HTR-8/SVneo (cell line): Measurements from ENCODE around the gene GREB1L.
A peak's percentile ranks its signal among the peaks of the same experiment; 100 is the strongest.
"Not testable (repeated sequence)": the region's sequence is repeated elsewhere in the genome, so short reads cannot be mapped to it uniquely, and the experiment has no call there.

Source experiments
- DNase-seq: peaks from one replicate; pipeline ENCODE4 v3.0.0; 2011; ENCODE audit warnings: low spot score, mixed read lengths; ENCODE audit not compliant: insufficient read length
- FAIRE-seq: peaks from 2 replicates; lab custom pipeline; 2011; peaks lifted over from hg19 to GRCh38; lab: Jason Lieb, UNC

Gene GREB1L

DNA sequence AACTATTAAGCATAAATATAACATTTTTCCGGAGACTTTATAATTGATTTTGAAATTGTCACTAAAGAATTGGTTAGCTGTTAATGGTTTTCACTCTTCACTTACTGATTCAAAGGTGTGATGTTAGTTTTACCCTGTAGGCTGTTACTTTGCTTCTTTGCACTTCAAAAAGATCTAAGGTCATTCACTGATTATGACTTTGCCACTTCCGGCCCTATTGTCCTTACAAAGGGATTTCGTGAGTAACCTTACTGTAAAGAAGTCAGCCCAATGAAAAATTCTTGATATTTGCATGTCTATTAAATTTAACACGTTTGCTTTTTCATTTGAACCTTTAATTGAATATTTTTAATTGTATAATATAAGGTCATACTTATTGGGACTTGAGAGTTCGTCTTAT is 61.4 kb downstream of the GREB1L start:
- FAIRE-seq: no peak
- no peak for DNase-seq

DNA sequence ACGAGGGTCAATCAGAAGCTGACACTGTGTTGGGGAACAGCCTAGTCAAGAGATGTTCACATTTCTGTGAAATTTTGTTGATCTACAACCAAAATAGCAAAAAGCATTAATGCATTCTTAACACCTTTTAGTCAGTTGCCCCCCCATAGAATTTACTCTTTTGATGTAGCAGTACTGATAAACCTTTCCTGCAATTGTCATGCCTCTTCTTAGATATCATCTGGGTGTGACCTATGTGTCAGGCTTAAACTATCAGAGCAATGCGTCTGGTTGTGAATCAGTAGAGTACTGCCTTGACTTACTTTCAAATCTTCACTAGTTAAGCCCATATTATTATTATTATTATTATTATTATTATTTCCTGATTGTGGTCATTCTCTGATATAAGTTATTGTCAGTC is 61.9 kb downstream of the GREB1L start:
- FAIRE-seq (peak; percentile 58), DNase-seq (no peak)

DNA sequence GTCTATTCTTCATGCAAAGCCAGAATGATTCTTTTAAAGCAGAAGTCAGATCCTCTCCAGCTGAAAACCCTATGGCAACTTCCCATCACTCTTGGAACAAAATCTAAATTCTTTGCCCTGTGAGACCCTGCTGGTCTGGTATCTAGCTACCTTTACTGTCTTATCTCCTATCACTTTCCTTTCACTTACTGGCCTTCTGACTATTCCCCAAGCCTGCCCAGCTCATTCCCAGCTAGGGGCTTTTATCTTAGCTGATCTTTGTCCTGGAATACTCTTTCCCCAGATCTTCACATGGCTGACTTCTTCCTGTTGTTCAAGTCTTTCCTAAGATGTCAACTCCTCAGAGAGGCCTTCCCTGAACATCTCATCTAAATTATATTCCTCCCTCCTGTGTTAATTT is 63.6 kb downstream of the GREB1L start:
- DNase-seq (no peak), FAIRE-seq (no peak)

DNA sequence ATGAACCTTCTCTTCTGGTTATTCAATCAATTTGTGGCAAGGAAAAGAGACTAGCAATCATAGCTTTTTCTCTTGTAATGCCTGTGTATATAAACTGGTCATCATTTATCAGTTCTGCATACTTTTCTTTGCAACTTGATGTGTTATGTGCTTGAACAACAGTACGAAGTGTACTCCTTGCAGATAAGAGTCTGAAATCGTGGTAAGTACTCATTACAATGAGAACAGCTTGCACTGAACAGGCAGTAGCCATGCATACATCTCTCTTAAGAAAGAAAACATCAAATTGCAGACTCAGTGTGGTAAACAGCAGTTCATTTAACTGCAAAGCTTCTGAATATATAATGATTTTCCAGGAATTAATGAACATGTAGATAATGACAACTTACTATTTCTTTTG is 64.3 kb downstream of the GREB1L start:
- no peak for DNase-seq
- no peak for FAIRE-seq

DNA sequence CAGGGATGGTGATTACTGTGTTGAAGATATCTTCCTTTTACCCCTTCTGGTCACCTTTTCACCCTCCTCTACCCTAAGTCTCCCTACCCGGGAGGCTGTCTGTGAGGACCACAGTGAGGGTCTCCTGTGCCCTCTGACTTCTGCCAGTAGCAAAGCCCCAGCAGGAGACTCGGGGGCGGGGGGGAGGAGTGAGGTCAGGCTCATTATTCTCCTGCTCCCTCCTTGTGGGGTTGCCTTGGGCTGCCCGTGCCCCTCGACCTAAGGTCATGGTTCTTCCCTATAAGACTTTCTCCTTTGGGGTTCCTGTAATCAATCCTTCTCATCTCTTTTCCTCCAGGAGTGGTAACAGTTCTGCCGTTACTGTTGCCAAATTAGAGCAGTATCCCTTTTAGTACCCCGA is 65.5 kb downstream of the GREB1L start:
- FAIRE-seq: no peak

DNA sequence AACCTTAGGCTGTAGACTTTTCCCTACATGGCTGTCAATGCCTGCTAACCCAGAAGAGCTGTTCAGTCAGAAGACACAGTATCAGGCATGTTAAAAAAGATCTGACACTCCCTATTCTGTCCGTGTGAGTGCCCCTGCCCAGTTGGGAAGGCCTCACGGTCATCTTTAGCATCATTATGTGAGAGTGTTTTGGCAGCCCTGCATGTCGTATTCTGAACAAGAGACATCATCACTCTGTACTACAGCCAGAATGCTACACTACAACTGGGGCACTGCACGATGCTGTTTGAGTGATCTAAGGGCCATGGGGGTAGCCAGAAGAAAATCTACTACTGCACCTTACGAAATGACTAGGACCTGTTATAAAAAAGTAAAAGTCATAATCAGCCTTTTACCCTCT is 67.2 kb downstream of the GREB1L start:
- FAIRE-seq: no peak
- DNase-seq: no peak

More for the DNA sequence above, 65.5 kb downstream of the GREB1L start:
- DNase-seq: no peak

DNA sequence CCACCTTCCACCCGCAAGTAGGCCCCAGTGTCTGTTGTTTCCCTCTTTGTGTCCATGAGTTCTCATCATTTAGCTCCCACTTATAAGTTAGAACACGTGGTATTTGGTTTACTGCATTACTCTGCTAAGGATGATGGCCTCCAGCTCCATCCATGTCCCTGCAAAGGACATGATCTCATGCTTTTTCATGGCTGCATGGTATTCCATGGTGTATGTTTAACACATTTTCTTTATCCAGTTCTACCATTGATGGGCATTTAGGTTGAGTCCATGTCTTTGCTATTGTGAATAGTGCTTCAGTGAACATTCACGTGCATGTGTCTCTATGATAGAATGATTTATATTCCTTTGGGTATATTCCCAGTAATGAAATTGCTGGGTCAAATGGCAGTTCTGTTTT is 69.9 kb downstream of the GREB1L start:
- DNase-seq, FAIRE-seq: not testable (repeated sequence)

DNA sequence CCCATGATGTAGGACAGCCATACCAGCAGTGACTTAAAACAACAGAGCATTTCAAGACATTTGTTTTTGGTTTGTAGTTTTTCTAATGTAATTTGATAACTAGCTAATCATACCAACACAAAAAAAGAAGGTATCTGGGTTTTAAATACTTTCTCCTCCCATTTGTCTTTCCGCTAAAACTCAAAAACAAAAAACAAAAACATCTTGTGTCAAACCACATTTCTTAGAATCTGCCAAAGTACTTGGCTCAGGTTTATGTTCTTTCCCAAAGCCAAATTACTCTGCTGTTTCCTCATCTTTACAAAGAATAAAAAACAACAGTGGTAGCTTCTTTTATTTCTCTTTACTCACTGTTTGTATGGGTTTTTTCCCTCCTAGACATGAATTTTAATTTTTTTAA is 71.5 kb downstream of the GREB1L start:
- DNase-seq (no peak), FAIRE-seq (no peak)

DNA sequence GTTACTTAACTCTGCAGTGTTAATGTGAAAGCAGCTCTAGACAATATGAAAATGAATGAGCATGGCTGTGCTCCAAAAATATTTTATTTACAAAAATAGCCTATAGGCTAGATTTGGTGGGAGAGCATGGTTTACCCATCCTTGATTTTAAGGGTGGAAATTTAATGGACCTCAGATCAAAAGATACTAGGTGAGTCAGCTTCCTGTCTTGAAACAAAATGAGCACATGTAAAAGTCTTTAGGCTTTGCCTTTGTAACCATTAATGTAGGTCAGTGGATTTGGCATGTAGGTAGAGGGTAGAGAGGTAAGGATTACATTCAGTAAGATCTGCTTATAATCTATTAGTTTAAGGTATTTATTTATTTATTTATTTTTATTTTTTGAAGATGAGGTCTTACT is 72.7 kb downstream of the GREB1L start:
- FAIRE-seq (no peak), DNase-seq (no peak)

DNA sequence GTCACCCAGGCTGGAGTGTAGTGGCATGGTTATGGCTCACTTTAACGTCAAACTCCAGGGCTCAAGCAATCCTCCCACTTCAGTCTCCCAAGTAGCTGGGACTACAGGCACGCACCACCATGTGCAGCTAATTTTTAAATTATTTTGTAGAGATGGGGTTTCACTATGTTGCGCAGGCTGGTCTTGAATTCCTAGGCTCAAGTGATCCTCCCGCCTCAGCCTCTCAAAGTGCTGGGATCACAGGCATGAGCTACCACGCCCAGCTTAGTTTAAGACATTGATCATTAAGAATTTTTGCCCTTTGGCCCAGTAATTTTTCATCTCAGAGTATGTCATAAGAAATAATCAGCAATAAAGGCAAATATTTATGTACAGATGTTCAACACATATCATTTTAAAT is 73.1 kb downstream of the GREB1L start:
- DNase-seq, FAIRE-seq: not testable (repeated sequence)

DNA sequence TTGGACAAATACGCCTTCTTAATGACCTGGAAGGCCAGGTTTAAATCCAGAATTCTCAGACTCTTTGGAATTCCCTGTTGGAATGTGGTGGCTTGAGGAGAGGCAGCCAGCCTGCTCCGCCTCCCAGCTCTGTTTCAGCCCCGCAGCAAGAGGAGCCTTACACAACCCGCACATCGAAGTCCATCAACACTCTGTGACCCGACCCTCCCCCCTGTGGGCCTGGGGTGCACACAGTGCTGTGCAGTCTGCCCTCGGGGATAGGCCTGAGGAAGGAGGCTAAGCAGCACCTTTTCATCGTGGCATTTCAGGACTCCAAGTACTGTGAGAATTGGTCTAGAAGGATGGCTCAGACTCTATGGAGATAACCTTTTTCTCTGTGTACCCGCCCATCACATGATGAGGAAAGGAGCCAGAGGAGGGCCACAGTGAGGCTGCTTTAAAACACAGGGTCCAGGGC is 73.7 kb downstream of the GREB1L start:
- DNase-seq: peak; percentile 58
- FAIRE-seq: peak; percentile 92

DNA sequence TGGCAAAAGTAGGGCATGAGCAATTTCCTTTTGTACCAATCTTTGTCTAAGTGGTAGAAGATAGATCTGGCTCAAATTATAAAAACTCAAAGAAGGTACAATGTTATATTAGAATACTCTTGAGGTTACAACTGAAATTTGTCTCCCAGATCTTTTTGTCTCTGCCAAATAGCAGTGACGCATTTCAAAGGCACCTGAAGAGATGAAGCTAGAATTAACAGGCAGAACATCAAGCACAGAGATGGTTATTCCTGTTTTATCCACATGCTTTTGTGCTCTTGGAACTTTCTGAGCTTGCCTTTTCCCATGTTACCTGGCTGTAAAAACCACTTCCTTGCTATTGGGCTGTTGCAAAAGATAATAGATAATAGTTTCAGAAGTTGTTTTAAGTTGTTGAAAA is 74.3 kb downstream of the GREB1L start:
- no peak for DNase-seq
- FAIRE-seq: no peak

DNA sequence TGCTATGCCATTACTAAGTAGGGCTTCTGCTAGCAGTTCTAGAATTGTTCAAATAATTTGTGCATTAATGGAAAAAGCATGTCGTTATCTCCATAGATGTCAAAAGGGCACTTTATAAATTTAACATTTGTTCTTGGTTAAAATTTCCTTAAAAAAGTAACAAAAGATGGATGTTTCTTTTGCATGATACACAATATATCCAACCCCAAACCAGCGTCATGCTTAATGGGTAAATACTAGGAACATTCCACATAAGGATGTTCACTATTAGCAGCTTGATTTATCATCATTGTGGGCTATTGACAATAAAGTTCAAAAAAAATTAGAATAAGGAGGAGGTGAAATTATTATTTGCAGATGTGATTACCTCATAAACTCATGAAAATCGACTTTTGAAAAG is 79.7 kb downstream of the GREB1L start:
- FAIRE-seq (no peak), DNase-seq (no peak)

DNA sequence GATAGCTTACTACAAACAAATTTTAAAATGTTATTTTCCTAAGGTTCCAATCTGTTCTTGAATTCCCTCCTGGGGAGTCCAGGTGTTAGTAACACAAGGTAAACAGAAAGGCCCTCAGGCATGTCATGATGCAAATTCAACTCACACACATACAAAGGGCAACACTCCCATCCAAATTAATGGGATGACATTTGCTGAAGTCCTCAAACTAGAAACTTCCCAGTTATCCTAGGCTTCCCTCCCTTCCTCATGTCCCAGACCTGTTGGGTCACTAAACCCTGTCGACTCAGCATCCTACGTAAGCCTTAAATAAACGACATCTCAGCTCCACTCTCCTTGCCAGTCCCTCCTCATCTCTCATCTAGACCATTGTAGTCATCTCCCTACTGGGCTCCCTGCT is 85.1 kb downstream of the GREB1L start:
- no peak for FAIRE-seq

DNA sequence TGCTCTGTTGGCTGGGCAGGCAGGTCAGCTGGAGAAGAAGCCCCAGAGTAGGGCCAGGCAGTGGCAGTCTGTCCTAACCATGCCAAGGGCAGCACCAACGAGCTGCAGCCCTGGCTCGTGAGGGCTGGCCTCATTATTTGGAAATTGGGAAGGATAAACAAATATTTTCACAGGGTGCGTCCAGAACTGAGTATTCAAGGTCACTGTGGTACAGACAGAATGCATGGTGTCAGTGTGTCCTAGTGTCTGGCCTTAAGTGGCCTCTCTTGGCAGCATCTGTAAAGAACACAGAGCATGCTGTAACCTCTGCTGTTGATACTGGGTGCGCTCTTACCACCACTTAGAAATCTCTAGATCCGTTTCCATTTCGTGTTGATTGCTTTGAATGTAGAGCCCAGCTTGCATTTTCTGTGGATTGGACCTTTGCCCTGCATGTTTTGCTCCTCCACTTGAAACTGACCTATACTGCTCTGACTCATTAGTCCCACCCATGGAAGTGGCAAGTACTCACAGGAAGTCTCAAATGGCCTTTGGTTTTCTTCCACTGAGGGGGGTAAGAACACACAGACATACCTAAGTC is 88.2 kb downstream of the GREB1L start:
- peak; percentile 75 for FAIRE-seq

More for the DNA sequence above, 85.1 kb downstream of the GREB1L start:
- DNase-seq: no peak

DNA sequence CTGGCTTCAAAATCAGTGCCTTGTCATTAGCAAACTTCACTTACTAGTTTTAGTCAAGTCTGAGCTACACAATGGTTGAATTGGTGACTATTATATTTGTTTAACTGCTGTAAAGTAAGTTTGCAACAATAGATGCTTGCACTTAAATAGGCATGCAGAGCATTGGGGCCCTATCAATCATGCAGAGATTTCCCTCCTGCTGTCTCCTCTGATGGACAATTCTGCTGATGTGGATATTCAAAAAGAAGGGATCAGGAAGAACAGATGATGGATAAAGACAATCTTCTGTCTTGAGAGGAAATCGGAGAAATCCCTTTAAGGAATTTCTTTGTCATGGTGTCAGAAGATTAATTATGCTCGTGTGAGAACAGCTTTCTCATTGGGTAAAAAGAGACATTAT is 89.0 kb downstream of the GREB1L start:
- no peak for DNase-seq
- no peak for FAIRE-seq

More for the DNA sequence above, 88.2 kb downstream of the GREB1L start:
- DNase-seq: peak; percentile 72

DNA sequence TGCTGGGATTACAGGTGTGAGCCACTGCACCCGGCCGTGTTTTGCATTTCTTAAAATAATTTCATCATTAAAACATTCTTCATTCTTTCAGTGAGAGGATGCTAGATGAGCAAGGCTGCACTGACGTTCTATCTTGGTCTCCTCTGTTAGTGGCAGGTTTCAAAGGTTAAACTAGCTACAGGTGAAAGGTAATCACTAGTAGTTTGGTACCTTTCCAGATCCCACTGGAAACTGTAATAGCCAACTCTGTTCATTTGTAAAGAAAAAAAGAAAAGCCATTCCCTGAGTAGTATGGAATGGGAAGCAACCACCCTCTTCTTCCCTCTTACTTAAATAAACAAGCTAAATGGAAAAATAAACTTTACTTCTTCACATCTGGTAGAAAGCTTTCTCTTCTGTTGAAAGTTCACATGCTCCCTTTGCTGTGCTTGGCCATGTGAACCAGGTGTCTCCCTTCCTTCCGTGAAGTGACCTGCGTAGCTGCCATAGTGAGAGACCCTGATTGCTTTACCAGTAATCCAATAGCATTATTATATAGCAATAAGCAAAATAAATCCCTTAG is 94.0 kb downstream of the GREB1L start:
- DNase-seq (no peak), FAIRE-seq (no peak)

DNA sequence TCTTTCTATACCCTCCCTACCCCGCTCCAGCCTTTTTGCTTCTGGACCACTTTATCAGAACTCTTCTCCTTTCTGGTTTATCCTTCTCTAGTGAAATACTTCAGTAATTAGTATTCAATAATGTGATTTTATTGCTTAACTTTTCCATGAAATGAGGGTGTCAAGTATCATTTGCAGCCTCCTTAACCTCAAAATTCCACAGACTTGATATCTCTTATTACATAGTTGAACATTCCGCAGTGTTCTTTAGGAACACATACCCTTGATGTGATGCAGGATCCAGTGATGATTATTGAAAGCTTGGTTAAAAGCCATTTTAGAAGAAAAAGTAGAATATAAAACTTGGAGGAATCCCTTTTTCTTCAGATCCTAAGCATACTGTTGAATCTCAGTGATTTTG is 94.8 kb downstream of the GREB1L start:
- FAIRE-seq (no peak), DNase-seq (no peak)

DNA sequence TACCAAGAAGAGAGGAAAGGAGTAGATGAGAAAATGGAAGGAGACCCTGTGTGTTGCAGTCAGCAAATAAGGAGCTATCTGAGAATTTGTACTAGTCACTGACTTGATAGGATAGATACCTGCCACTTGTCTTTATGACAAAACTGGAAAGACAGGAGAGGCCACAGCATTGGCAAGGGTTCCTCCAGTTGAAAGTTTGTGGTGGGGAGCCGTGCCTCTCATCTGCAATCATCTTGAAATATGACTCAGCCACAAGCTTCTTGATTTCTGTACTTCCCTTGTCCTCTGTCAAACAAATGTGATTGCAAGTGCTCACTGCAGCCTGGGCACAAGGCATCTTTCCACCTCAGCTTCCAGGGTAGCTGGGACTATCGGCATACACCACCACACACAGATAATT is 99.1 kb downstream of the GREB1L start:
- FAIRE-seq: no peak
- DNase-seq: no peak

DNA sequence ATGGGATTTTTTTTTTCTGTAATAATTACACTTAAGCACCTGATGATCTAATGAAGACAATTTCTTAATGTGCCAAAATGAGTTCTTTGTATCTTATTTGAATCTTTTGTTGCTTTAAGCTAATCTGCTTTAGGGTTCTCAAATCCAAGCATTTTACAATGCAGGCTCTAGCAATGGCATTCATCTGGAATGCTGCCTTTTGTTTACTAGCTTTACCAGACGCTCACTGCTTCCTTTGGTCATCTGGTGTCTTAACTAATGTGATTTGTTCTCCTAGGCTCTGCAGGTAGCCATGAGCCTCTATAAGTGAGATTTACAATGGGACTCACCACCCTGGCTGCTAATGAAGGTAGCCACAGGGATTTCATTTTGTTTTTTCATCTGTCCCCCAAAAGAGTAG is 100.3 kb downstream of the GREB1L start:
- no peak for FAIRE-seq

DNA sequence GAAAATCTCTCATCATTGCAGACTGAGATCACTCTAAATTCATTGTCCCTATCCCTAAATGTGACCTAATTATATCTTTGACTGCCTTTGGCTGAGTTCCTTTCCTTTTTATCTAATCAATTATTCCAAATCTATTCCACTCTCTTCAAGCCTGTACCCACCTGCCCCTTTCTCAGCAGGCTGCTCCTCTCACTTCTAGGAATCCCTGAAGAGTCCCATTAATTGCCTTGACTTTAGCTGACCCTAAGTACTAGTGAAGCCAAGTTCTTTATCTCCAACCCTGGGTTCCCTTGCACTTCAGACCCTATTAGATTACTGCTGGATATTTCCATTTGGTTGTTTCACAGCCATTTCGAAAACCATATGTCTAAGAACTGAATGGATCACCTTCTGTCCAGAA is 102.8 kb downstream of the GREB1L start:
- no peak for FAIRE-seq

More for the DNA sequence above, 100.3 kb downstream of the GREB1L start:
- no peak for DNase-seq

DNA sequence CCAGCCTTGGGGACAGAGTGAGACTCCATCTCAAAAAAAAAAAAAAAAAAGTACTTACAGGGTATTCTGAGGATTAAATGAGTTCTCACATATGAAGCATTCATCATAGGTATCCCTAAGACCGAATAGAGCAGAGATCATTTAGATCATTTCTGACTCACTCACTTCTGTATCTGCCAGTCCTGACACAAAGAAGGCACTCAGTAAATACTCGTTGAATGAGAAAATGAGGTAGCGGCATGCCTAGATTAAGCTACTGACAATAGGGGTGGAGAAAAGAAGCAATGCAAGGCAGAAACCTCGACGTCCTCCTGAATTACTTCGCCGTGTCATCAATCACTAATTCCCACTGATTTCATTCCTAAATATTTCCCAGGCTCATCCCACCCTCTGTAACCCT is 103.8 kb downstream of the GREB1L start:
- no peak for FAIRE-seq

More for the DNA sequence above, 102.8 kb downstream of the GREB1L start:
- DNase-seq: no peak

More for the DNA sequence above, 103.8 kb downstream of the GREB1L start:
- no peak for DNase-seq
